GM19035 (cell line): ENCODE measurements around the gene CHRM3.

Experiments
- ATAC-seq: cut with Tn5 transposase; IDR thresholded peaks from one replicate; pipeline ENCODE4 v1.9.1; 2021; ENCODE audit not compliant: unreplicated experiment

The CHRM3 gene

GRCh38 chr1:239394107-239394506 lies 7.7 kb downstream of the CHRM3 start:
- no peak for ATAC-seq

- ATAC-seq, result no peak
These were observed 27.5 kb downstream of the CHRM3 start for GRCh38 chr1:239413916-239414315.

- ATAC-seq, result no peak
These were observed 30.9 kb downstream of the CHRM3 start for GRCh38 chr1:239417221-239417620.

- no peak for ATAC-seq
These were observed 31.7 kb downstream of the CHRM3 start for GRCh38 chr1:239417986-239418640.

- ATAC-seq, result no peak
These were observed 32.3 kb downstream of the CHRM3 start for GRCh38 chr1:239418681-239419080.

GRCh38 chr1:239421811-239422210 lies 35.4 kb downstream of the CHRM3 start:
- no peak for ATAC-seq

GRCh38 chr1:239422818-239423217 lies 36.5 kb downstream of the CHRM3 start:
- no peak for ATAC-seq

- no peak for ATAC-seq
These were observed 40.6 kb downstream of the CHRM3 start for GRCh38 chr1:239426821-239427475.

GRCh38 chr1:239427712-239428111 lies 41.3 kb downstream of the CHRM3 start:
- no peak for ATAC-seq

GRCh38 chr1:239428120-239428710 lies 41.8 kb downstream of the CHRM3 start:
- no peak for ATAC-seq

GRCh38 chr1:239429163-239429562 lies 42.8 kb downstream of the CHRM3 start:
- ATAC-seq, result no peak

GRCh38 chr1:239432255-239432654 lies 45.9 kb downstream of the CHRM3 start:
- no peak for ATAC-seq

GRCh38 chr1:239434181-239434580 lies 47.8 kb downstream of the CHRM3 start:
- no peak for ATAC-seq
